ENCODE measurements around the gene MGLL.

DNA sequence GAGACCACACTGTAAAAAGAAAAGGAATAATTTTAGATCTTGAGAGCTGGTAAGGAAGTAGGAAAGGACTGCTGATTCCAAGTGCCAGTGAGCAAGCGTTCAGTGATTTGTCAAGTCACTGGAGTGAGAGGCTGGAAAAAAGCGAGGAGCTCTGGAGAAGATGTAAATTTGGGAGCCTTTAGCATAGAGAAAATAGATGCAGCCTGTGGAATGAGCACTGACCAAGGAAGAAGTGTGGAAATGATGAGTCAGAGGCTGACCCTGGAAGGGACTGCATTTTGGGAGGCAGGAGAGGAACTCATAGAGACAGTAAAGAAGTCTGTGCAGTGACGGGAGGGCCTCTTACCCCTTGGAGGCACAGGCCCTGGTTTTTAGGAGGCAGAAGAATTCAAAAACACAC, 166.7 kb downstream of the MGLL start:
- TF ChIP-seq ZNF274 (IDR thresholded peaks at IDR 0.05; ENCODE audit: low read depth, low read length) (no peak), TCF7L2 (IDR thresholded peaks at IDR 0.05; ENCODE audit: borderline replicate concordance, extremely low read depth, insufficient read depth, insufficient read length) (no peak), POLR2A (IDR thresholded peaks at IDR 0.05; ENCODE audit: borderline replicate concordance, extremely low read depth, insufficient read depth, insufficient read length) (no peak)
